HEK293 (cell line): ENCODE measurements around the gene FXYD1.

Source experiments
- CTCF ChIA-PET: fragments of 350-600 bp; formaldehyde crosslinking; extraction: SDS; loops from one replicate; lab custom pipeline; 2021; ENCODE audit warnings: antibody characterized with exemption; lab: Yijun Ruan, JAX
- POLR2A ChIA-PET: fragments of 300-600 bp; formaldehyde crosslinking; extraction: SDS; loops from one replicate; lab custom pipeline; 2020; ENCODE audit warnings: antibody characterized with exemption, inconsistent platforms; lab: Yijun Ruan, JAX
- H3K27ac ChIP-seq: fragments of 200-500 bp; sonication (Bioruptor generic); 2 replicates; pipeline ENCODE4 v1.5.1; 2014; ENCODE audit warnings: low read depth, low read length, control low read depth, inconsistent platforms; ENCODE audit errors: extremely low read depth
- H3K36me3 ChIP-seq, 2 experiments: fragments of 200-500 bp in 1 of 2; sonication (Bioruptor generic) in 1 of 2; 1 replicate in 1 of 2; 2 replicates in 1 of 2; pipeline ENCODE4 v1.5.1; 2014 to 2017; ENCODE audit warnings: inconsistent platforms in 2 of 2, low read length in 2 of 2; ENCODE audit not compliant: control insufficient read depth in 2 of 2, insufficient read depth in 1 of 2
- H3K4me1 ChIP-seq: fragments of 200-500 bp; sonication (Bioruptor generic); 2 replicates; pipeline ENCODE4 v1.5.1; 2014; ENCODE audit warnings: mild to moderate bottlenecking, low read length, inconsistent platforms; ENCODE audit not compliant: control insufficient read depth, insufficient read depth
- H3K4me3 ChIP-seq: 2 replicates; pipeline ENCODE4 v1.5.1; 2011; ENCODE audit warnings: low read depth, mild to moderate bottlenecking, control low read depth, low read length, moderate library complexity
- H3K9me3 ChIP-seq: fragments of 200-500 bp; sonication (Bioruptor generic); 2 replicates; pipeline ENCODE4 v1.5.1; 2014; ENCODE audit warnings: low read depth, low read length, inconsistent platforms; ENCODE audit not compliant: control insufficient read depth, insufficient read depth
- GLIS1 ChIP-seq: fragments of 450-650 bp; formaldehyde crosslinking; IDR thresholded peaks from 2 replicates; pipeline ENCODE4 v1.5.1; 2016; ENCODE audit warnings: missing biosample characterization, missing genetic modification characterization
- KLF1 ChIP-seq: fragments of 450-650 bp; formaldehyde crosslinking; IDR thresholded peaks from 2 replicates; pipeline ENCODE4 v1.5.1; 2016; ENCODE audit warnings: missing biosample characterization, missing genetic modification characterization
- KLF10 ChIP-seq: fragments of 450-650 bp; IDR thresholded peaks from 2 replicates; pipeline ENCODE4 v1.5.1; 2018; ENCODE audit warnings: missing biosample characterization, mild to moderate bottlenecking, missing genetic modification characterization
- KLF7 ChIP-seq: fragments of 450-650 bp; formaldehyde crosslinking; IDR thresholded peaks from 2 replicates; pipeline ENCODE4 v1.5.1; 2016; ENCODE audit warnings: missing biosample characterization, missing genetic modification characterization, borderline replicate concordance
- KLF8 ChIP-seq: fragments of 450-650 bp; formaldehyde crosslinking; IDR thresholded peaks from 2 replicates; pipeline ENCODE4 v1.5.1; 2016; ENCODE audit warnings: missing biosample characterization, missing genetic modification characterization
- MZF1 ChIP-seq: fragments of 450-650 bp; formaldehyde crosslinking; IDR thresholded peaks from 2 replicates; pipeline ENCODE4 v1.5.1; 2017; ENCODE audit warnings: missing biosample characterization, missing genetic modification characterization, borderline replicate concordance
- SP7 ChIP-seq: fragments of 450-650 bp; formaldehyde crosslinking; IDR thresholded peaks from 2 replicates; pipeline ENCODE4 v1.5.1; 2016; ENCODE audit warnings: missing biosample characterization, missing genetic modification characterization
- WT1 ChIP-seq: fragments of 450-650 bp; formaldehyde crosslinking; IDR thresholded peaks from 2 replicates; pipeline ENCODE4 v1.5.1; 2016; ENCODE audit warnings: missing biosample characterization, missing genetic modification characterization
- YY1 ChIP-seq: fragments of 450-650 bp; formaldehyde crosslinking; IDR thresholded peaks from 2 replicates; pipeline ENCODE4 v1.5.1; 2018; ENCODE audit warnings: missing biosample characterization, missing genetic modification characterization
- ZFHX2 ChIP-seq: fragments of 450-650 bp; formaldehyde crosslinking; conservative IDR thresholded peaks from 2 replicates; pipeline ENCODE4 v1.5.1; 2016; ENCODE audit warnings: missing biosample characterization, missing genetic modification characterization
- ZFP69B ChIP-seq: fragments of 450-650 bp; formaldehyde crosslinking; IDR thresholded peaks from 2 replicates; pipeline ENCODE4 v1.5.1; 2016; ENCODE audit warnings: missing biosample characterization, missing genetic modification characterization
- ZNF133 ChIP-seq: fragments of 450-650 bp; formaldehyde crosslinking; IDR thresholded peaks from 2 replicates; pipeline ENCODE4 v1.5.1; 2016; ENCODE audit warnings: missing biosample characterization, missing genetic modification characterization
- ZNF2 ChIP-seq: fragments of 450-650 bp; formaldehyde crosslinking; IDR thresholded peaks from 2 replicates; pipeline ENCODE4 v1.5.1; 2016; ENCODE audit warnings: missing biosample characterization, missing genetic modification characterization
- ZNF223 ChIP-seq: fragments of 450-650 bp; formaldehyde crosslinking; IDR thresholded peaks from 2 replicates; pipeline ENCODE4 v1.5.1; 2016; ENCODE audit warnings: missing biosample characterization, missing genetic modification characterization
- ZNF302 ChIP-seq: fragments of 450-650 bp; formaldehyde crosslinking; IDR thresholded peaks from 2 replicates; pipeline ENCODE4 v1.5.1; 2016; ENCODE audit warnings: missing biosample characterization, missing genetic modification characterization, low read depth
- ZNF366 ChIP-seq: fragments of 450-650 bp; formaldehyde crosslinking; conservative IDR thresholded peaks from 2 replicates; pipeline ENCODE4 v1.5.1; 2016; ENCODE audit warnings: missing biosample characterization, missing genetic modification characterization
- ZNF416 ChIP-seq: fragments of 450-650 bp; formaldehyde crosslinking; IDR thresholded peaks from 2 replicates; pipeline ENCODE4 v1.5.1; 2016; ENCODE audit warnings: missing biosample characterization, missing genetic modification characterization
- ZNF473 ChIP-seq: fragments of 450-650 bp; formaldehyde crosslinking; IDR thresholded peaks from 2 replicates; pipeline ENCODE4 v1.5.1; 2017; ENCODE audit warnings: missing biosample characterization, missing genetic modification characterization
- ZNF530 ChIP-seq: fragments of 450-650 bp; formaldehyde crosslinking; IDR thresholded peaks from 2 replicates; pipeline ENCODE4 v1.5.1; 2016; ENCODE audit warnings: low read depth, missing biosample characterization, missing genetic modification characterization
- ZNF560 ChIP-seq: fragments of 450-650 bp; formaldehyde crosslinking; IDR thresholded peaks from 2 replicates; pipeline ENCODE4 v1.5.1; 2017; ENCODE audit warnings: missing biosample characterization, missing genetic modification characterization, borderline replicate concordance
- ZNF664 ChIP-seq: fragments of 450-650 bp; formaldehyde crosslinking; IDR thresholded peaks from 2 replicates; pipeline ENCODE4 v1.5.1; 2016; ENCODE audit warnings: missing biosample characterization, missing genetic modification characterization
- ZNF768 ChIP-seq: fragments of 450-650 bp; formaldehyde crosslinking; IDR thresholded peaks from 2 replicates; pipeline ENCODE4 v1.5.1; 2018; ENCODE audit warnings: missing biosample characterization, mild to moderate bottlenecking, missing genetic modification characterization
- TF ChIP-seq, protein P1 (sequence below): fragments of 450-650 bp; formaldehyde crosslinking; IDR thresholded peaks from 2 replicates; pipeline ENCODE4 v1.5.1; 2016; ENCODE audit warnings: missing biosample characterization, missing genetic modification characterization
- TF ChIP-seq, protein P2 (sequence below): fragments of 450-650 bp; formaldehyde crosslinking; IDR thresholded peaks from 2 replicates; pipeline ENCODE4 v1.5.1; 2016; ENCODE audit warnings: missing biosample characterization, missing genetic modification characterization, borderline replicate concordance
- TF ChIP-seq, protein P3 (sequence below): fragments of 450-650 bp; formaldehyde crosslinking; IDR thresholded peaks from 2 replicates; pipeline ENCODE4 v1.5.1; 2017; ENCODE audit warnings: missing biosample characterization, missing genetic modification characterization

Gene FXYD1

DNA sequence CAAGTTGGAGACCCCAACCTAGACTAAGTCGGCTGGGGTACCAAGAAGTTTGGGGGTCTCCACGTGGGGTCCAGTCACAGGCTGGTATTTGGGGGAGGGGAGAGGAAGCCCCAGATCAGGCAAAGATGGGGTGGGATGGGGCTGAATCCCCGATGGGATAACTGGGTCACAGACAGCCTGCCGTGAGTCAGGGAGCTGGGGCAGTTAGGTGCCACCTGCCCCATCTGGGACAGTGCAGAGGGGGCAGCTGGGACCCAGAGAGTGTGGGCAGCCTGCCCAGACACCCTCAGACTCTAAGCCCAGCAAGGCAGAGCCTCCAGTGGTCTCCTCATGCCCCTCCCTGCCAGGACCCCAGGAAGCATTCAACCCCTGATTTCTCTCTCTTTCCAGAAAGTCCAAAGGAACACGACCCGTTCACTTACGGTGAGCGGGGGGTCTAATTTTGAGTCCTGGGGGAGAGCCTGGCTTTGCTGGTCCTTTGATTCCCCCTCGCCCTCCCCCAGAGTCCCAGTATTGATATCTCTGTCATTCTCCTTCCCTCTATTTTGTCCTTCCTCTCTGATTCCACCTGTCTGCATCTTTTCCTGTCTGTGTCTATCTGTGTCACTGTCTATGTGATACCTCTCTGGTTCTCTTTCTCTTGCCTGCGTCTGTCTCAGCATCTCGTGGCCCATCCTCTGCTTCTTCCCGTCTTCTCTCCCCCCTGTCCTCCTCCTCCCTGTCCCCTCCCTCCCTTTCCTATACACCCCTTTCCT, 1.8 kb downstream of the FXYD1 start (continued):
- peak; percentile 95; the same call in 1 of the 2 replicates for TF ChIP-seq ZNF473

DNA sequence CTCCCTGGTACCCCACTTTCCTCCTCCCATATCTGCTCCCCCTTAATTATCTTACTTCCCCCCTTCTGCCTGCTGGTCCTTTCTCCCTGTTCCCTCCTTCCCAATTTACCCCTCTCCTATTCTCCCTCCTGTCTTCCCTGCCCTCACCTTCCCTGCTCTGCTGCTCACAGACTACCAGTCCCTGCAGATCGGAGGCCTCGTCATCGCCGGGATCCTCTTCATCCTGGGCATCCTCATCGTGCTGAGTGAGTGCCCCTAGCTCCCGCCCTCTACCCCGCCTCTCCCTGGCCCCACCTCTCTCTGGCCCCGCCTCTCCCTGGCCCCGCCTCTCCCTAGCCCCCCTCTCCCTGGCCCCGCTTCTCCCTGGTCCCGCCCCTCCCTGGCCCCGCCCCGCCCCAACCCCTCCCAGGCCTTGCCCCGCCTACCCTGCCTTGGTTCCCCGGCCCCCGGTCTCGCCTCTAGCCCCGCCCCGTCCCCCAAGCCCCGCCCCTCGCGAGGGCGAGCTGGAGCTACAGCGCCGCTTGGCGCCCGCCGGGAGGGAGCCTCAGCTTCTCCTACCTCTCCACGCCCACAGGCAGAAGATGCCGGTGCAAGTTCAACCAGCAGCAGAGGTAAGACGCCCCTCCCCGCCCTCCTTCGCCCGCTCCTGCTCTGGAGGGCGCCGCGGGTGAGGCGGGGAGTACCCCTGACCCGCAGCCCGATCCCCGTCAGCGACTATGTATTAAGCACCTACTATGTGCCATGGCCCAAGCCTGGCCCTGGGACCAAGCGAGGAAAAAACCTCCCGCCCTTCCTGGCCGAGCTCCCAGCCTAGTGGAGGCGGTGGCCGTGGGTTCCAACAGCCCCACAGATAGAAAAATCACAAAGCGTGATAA, 2.6 kb downstream of the FXYD1 start:
- Histone ChIP-seq H3K9me3 (no peaks in the 10 kb centered on the region), H3K27ac (no peak overlapping the region), H3K4me3 (no peak overlapping the region), H3K36me3 (no peaks in the 10 kb centered on the region; a peak in 1 of 3 replicates), H3K4me1 (peaks cover 31% of the 10 kb centered on the region)
- ChIA-PET CTCF (interaction anchor here (0.5 to 4.7 kb wide), 73 partner anchors 9 to 1375 kb away, joined by 3 to 82 read pairs (median 5); partner anchors contain the start of genes FAM187B, FXYD3 and FXYD5), POLR2A (interaction anchor here (0.7 to 1.9 kb wide), 25 partner anchors 10 to 1432 kb away, joined by 3 to 26 read pairs (median 4); partner anchors contain the start of genes FAM187B, FXYD5, LIN37 and ZNF30)
- TF ChIP-seq ZNF560 (tag by site-specific recombination) = no peak
- TF ChIP-seq, protein P1, sequence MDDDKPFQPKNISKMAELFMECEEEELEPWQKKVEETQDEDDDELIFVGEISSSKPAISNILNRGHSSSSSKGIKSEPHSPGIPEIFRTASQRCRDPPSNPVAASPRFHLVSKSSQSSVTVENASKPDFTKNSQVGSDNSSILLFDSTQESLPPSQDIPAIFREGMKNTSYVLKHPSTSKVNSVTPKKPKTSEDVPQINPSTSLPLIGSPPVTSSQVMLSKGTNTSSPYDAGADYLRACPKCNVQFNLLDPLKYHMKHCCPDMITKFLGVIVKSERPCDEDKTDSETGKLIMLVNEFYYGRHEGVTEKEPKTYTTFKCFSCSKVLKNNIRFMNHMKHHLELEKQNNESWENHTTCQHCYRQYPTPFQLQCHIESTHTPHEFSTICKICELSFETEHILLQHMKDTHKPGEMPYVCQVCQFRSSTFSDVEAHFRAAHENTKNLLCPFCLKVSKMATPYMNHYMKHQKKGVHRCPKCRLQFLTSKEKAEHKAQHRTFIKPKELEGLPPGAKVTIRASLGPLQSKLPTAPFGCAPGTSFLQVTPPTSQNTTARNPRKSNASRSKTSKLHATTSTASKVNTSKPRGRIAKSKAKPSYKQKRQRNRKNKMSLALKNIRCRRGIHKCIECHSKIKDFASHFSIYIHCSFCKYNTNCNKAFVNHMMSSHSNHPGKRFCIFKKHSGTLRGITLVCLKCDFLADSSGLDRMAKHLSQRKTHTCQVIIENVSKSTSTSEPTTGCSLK (tag by site-specific recombination) = peak; percentile 37; the same call in 1 of the 2 replicates
- TF ChIP-seq KLF7 (tag by site-specific recombination) = peak; percentile 81; the same call in 1 of the 2 replicates
- no peak for TF ChIP-seq ZNF416 (tag by site-specific recombination)
- TF ChIP-seq GLIS1 = peak; percentile 46
- no peak for TF ChIP-seq ZNF768 (tag by site-specific recombination)
- peak; percentile 97 for TF ChIP-seq ZNF366
- TF ChIP-seq ZNF2 = peak; percentile 53; the same call in 1 of the 2 replicates
- no peak for TF ChIP-seq MZF1 (tag by site-specific recombination)
- TF ChIP-seq ZFP69B (tag by site-specific recombination) = peak; percentile 86
- no peak; the same call in 1 of the 2 replicates for TF ChIP-seq KLF10
- TF ChIP-seq, protein P2, sequence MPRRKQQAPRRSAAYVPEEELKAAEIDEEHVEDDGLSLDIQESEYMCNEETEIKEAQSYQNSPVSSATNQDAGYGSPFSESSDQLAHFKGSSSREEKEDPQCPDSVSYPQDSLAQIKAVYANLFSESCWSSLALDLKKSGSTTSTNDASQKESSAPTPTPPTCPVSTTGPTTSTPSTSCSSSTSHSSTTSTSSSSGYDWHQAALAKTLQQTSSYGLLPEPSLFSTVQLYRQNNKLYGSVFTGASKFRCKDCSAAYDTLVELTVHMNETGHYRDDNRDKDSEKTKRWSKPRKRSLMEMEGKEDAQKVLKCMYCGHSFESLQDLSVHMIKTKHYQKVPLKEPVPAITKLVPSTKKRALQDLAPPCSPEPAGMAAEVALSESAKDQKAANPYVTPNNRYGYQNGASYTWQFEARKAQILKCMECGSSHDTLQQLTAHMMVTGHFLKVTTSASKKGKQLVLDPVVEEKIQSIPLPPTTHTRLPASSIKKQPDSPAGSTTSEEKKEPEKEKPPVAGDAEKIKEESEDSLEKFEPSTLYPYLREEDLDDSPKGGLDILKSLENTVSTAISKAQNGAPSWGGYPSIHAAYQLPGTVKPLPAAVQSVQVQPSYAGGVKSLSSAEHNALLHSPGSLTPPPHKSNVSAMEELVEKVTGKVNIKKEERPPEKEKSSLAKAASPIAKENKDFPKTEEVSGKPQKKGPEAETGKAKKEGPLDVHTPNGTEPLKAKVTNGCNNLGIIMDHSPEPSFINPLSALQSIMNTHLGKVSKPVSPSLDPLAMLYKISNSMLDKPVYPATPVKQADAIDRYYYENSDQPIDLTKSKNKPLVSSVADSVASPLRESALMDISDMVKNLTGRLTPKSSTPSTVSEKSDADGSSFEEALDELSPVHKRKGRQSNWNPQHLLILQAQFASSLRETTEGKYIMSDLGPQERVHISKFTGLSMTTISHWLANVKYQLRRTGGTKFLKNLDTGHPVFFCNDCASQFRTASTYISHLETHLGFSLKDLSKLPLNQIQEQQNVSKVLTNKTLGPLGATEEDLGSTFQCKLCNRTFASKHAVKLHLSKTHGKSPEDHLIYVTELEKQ = no peak
- peak; percentile 45; the same call in 1 of the 2 replicates for TF ChIP-seq ZNF530 (tag by site-specific recombination)
- peak; percentile 50 for TF ChIP-seq SP7 (tag by site-specific recombination)
- TF ChIP-seq ZNF133 = peak; percentile 42; the same call in 1 of the 2 replicates
- peak; percentile 29; the same call in 1 of the 2 replicates for TF ChIP-seq WT1 (tag by site-specific recombination)
- TF ChIP-seq KLF8 (tag by site-specific recombination) = peak; percentile 62; the same call in 1 of the 2 replicates
- no peak for TF ChIP-seq ZNF302 (tag by site-specific recombination)
- peak; percentile 65 for TF ChIP-seq KLF1
- TF ChIP-seq ZFHX2 (tag by site-specific recombination) = peak; percentile 98
- no peak for TF ChIP-seq YY1 (tag by site-specific recombination)
- peak; percentile 40; the same call in 1 of the 2 replicates for TF ChIP-seq ZNF664 (tag by site-specific recombination)
- TF ChIP-seq ZNF223 (tag by site-specific recombination) = peak; percentile 69; the same call in 1 of the 2 replicates
- TF ChIP-seq, protein P3, sequence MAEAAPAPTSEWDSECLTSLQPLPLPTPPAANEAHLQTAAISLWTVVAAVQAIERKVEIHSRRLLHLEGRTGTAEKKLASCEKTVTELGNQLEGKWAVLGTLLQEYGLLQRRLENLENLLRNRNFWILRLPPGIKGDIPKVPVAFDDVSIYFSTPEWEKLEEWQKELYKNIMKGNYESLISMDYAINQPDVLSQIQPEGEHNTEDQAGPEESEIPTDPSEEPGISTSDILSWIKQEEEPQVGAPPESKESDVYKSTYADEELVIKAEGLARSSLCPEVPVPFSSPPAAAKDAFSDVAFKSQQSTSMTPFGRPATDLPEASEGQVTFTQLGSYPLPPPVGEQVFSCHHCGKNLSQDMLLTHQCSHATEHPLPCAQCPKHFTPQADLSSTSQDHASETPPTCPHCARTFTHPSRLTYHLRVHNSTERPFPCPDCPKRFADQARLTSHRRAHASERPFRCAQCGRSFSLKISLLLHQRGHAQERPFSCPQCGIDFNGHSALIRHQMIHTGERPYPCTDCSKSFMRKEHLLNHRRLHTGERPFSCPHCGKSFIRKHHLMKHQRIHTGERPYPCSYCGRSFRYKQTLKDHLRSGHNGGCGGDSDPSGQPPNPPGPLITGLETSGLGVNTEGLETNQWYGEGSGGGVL (tag by site-specific recombination) = peak; percentile 97
